GM06990 (cell line): ENCODE data around the gene CCNK.

Source experiments
- DNase-seq: peaks from one replicate; pipeline ENCODE4 v3.0.0-alpha.2; 2011; ENCODE audit not compliant: insufficient read length; ENCODE audit errors: extremely low read depth
- H3K27me3 ChIP-seq: replicated peaks from 2 replicates; pipeline ENCODE4 v1.6.0; 2011; ENCODE audit warnings: low read length; ENCODE audit not compliant: control insufficient read depth, insufficient read depth
- H3K36me3 ChIP-seq: 2 replicates; pipeline ENCODE4 v1.5.1; 2011; ENCODE audit warnings: low read length; ENCODE audit not compliant: control insufficient read depth, insufficient read depth
- H3K4me3 ChIP-seq: replicated peaks from 2 replicates; pipeline ENCODE4 v1.5.1; 2011; ENCODE audit warnings: low read depth, mild to moderate bottlenecking, control low read depth, low read length
- CTCF ChIP-seq: IDR thresholded peaks from 2 replicates; pipeline ENCODE4 v1.5.1; 2011; ENCODE audit warnings: low read length, control low read depth, mild to moderate bottlenecking, inconsistent platforms; ENCODE audit not compliant: insufficient read depth, poor library complexity, severe bottlenecking

The CCNK gene

GRCh38 chr14:99467336-99468078 lies 13.7 kb upstream of the CCNK start:
- no peaks in the 10 kb centered on the region for H3K27me3 ChIP-seq
- TF ChIP-seq CTCF = no peak
- DNase-seq = no peak

DNA sequence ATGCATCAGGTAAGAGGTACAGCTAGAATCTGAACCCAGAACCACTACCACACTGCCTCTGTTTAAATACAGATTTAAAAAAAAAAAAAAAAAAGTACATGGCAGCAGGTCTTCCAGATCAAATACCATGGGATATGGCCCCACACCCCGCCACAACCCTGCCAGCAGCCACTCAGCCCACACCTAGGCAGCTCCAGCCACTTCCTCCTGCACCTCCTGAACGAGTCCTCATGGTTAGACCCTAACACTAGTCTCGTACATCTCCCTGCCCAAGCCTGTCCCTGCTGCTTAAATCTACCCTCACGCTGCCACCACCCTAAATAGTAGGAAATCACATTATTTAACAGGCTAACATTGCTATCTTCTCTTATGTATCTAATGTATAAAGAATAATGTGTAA lies 13.1 kb upstream of the CCNK start:
- no peaks in the 10 kb centered on the region for H3K27me3 ChIP-seq
- DNase-seq = no peak
- no peak for TF ChIP-seq CTCF
- H3K4me3 ChIP-seq = no peak overlapping the region
- no peaks in the 10 kb centered on the region; the same call in 1 of the 2 replicates for H3K36me3 ChIP-seq

More at GRCh38 chr14:99467336-99468078, 13.7 kb upstream of the CCNK start:
- no peaks in the 10 kb centered on the region; the same call in 1 of the 2 replicates for H3K36me3 ChIP-seq
- no peak overlapping the region for H3K4me3 ChIP-seq

GRCh38 chr14:99468836-99469592 lies 12.2 kb upstream of the CCNK start:
- TF ChIP-seq CTCF = no peak
- no peak overlapping the region for H3K4me3 ChIP-seq
- no peaks in the 10 kb centered on the region for H3K36me3 ChIP-seq
- no peaks in the 10 kb centered on the region for H3K27me3 ChIP-seq
- no peak for DNase-seq

- H3K4me3 ChIP-seq = no peak overlapping the region
- no peaks in the 10 kb centered on the region for H3K36me3 ChIP-seq
- H3K27me3 ChIP-seq = no peaks in the 10 kb centered on the region
- no peak for TF ChIP-seq CTCF
- no peak for DNase-seq
These were observed 9.5 kb upstream of the CCNK start for GRCh38 chr14:99471731-99472130.

GRCh38 chr14:99472937-99473336 lies 8.3 kb upstream of the CCNK start:
- H3K36me3 ChIP-seq = no peaks in the 10 kb centered on the region
- TF ChIP-seq CTCF = no peak
- no peaks in the 10 kb centered on the region for H3K27me3 ChIP-seq
- no peak for DNase-seq
- no peak overlapping the region for H3K4me3 ChIP-seq
